CD4-positive, alpha-beta T cell treated with Interleukin-17A for 1 hour (primary cell): Measurements from ENCODE around the gene SCARF1.

Source experiments
- DNase-seq: peaks from one replicate; pipeline ENCODE4 v3.0.0-alpha.2; 2020

SCARF1 gene

GRCh38 chr17:1592751-1593629 lies 52.5 kb downstream of the SCARF1 start:
- no peak for DNase-seq

GRCh38 chr17:1591474-1592090 lies 54.0 kb downstream of the SCARF1 start:
- no peak for DNase-seq

DNA sequence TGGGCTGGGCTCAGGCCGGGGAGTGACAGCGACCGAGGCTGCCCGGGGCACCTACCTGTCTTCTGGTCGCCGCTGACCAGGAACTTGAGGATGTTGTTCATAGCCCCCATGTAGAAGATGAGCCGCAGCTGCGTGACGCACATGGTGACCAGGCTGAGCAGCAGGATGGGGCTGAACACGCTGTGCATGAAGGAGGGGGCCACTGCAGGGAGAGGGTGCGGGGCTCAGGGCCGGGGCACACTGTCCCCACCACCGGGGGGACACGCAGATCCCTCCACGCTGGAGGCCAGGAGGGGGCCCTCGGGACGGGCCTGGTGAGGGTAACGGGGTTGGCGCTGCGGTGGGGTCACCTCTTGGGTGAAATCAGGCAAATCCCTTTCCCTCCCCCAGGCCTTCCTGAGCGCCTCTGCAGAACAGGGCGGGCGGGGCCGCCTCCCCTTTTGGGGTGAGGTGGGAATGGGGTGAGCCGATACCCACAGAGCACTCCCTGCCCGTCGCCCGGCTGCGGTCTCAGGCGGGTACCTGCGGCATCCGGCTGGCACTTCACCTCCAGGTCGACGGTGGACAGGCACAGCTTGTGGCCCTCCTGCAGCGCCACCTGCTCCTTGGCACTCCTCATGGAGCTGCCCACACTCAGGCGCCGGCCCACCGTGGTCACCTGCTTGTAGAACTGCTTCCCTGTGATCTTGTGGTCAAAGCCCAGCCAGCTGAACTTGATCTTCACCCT lies 54.6 kb downstream of the SCARF1 start:
- DNase-seq = no peak

DNA sequence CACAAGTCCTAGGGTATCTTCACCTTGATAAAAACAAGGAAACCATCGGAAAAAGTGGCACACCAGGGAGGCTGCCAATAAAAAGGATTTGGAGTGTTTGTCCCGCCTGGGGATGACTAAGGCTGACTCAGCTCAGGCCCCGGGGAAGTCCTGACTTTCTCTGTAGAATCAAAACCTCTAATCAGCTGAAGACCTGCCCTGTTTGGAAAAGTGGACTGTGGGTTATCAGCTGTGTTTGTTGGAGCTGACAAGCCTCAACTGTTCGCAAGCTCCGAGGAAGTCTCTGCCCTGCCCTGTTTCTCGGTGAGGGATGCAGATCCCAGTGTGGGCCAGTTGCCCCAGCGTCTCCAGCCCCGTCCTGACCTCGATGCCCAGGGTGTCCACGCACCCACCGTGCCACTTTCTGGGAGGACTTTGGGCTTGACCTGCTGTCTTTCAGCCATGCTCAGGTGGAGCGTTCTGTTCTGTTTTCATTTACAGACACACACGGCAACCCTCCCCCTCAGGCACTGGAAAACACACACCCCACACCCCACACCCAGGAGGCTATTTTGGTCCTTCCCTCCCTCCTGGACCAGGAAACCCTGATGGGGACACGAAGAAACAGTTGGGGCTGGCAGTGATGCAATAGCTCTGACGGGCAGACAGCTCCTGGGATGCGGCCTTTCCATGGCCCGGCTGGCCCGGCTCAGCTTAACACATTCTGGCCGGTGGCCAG lies 55.3 kb downstream of the SCARF1 start:
- no peak for DNase-seq

- DNase-seq = no peak
Measured at GRCh38 chr17:1588821-1589585, 56.5 kb downstream of the SCARF1 start.

DNA sequence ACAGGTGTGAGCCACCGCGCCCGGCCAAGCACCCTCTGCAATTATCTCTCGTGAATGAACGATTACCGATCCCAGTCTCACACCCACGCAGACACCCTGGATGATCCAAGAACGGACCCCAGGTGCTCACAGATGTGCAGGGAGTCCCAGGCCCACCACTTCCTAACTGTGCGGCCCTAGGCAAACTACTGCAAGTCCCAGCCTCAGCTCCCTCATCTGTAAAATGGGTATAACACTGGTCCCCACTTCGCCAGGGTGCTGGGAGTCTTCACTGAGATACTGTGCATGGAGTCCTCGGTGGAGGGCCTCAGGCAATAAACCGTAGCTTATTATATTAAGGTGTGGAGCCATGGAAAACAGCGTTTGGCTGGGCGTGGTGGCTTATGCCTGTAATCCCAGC lies 61.4 kb downstream of the SCARF1 start:
- DNase-seq = no peak
